IPS-18a (cell line): ENCODE results near the gene L1CAM.
A peak's percentile ranks its signal among the peaks of the same experiment; 100 is the strongest.

Experiments
- H3K27ac ChIP-seq: one replicate; pipeline ENCODE4 v1.5.1; 2013; ENCODE audit warnings: low read length
- H3K27me3 ChIP-seq: one replicate; pipeline ENCODE4 v1.6.1; 2013; ENCODE audit warnings: mild to moderate bottlenecking, low read length; ENCODE audit not compliant: control insufficient read depth, insufficient read depth
- H3K36me3 ChIP-seq: one replicate; pipeline ENCODE4 v1.6.1; 2013; ENCODE audit warnings: low read depth, low read length; ENCODE audit not compliant: control insufficient read depth
- H3K4me1 ChIP-seq: one replicate; pipeline ENCODE4 v1.6.1; 2013; ENCODE audit warnings: low read depth, low read length; ENCODE audit not compliant: control insufficient read depth
- H3K4me3 ChIP-seq: one replicate; pipeline ENCODE4 v1.5.1; 2013; ENCODE audit warnings: low read length
- H3K9ac ChIP-seq: one replicate; pipeline ENCODE4 v1.6.1; 2013; ENCODE audit warnings: mild to moderate bottlenecking, low read length, moderate library complexity
- H3K9me3 ChIP-seq: one replicate; pipeline ENCODE4 v1.6.1; 2013; ENCODE audit warnings: low read depth, low read length; ENCODE audit not compliant: control insufficient read depth

Gene L1CAM

GRCh38 chrX:153928846-153929245, 42.9 kb upstream of the L1CAM start:
- Histone ChIP-seq H3K27me3 (no peaks in the 10 kb centered on the region), H3K36me3 (peaks cover 12% of the 10 kb centered on the region), H3K9me3 (no peaks in the 10 kb centered on the region), H3K27ac (no peak overlapping the region), H3K4me3 (no peak overlapping the region), H3K9ac (no peak overlapping the region), H3K4me1 (peaks cover 8% of the 10 kb centered on the region)

GRCh38 chrX:153927922-153928760, 42.2 kb upstream of the L1CAM start:
- Histone ChIP-seq H3K4me3 (peak overlapping the region; percentile 68), H3K27ac (peak overlapping the region; percentile 33), H3K9ac (peak overlapping the region; percentile 83), H3K9me3 (no peaks in the 10 kb centered on the region), H3K36me3 (peaks cover 11% of the 10 kb centered on the region), H3K27me3 (no peaks in the 10 kb centered on the region), H3K4me1 (peaks cover 8% of the 10 kb centered on the region)

- Histone ChIP-seq H3K4me1 (peaks cover 8% of the 10 kb centered on the region), H3K9ac (peak overlapping the region; percentile 83), H3K27me3 (no peaks in the 10 kb centered on the region), H3K27ac (peak overlapping the region; percentile 33), H3K9me3 (no peaks in the 10 kb centered on the region), H3K36me3 (peaks cover 8% of the 10 kb centered on the region), H3K4me3 (peak overlapping the region; percentile 68)
Measured at GRCh38 chrX:153927672-153927921, 41.6 kb upstream of the L1CAM start.

GRCh38 chrX:153926858-153927671, 41.1 kb upstream of the L1CAM start:
- H3K27me3 ChIP-seq, result no peaks in the 10 kb centered on the region
- H3K4me1 ChIP-seq, result peaks cover 8% of the 10 kb centered on the region
- peak overlapping the region; percentile 68 for H3K4me3 ChIP-seq
- no peaks in the 10 kb centered on the region for H3K9me3 ChIP-seq
- peak overlapping the region; percentile 83 for H3K9ac ChIP-seq
- H3K36me3 ChIP-seq, result peaks cover 7% of the 10 kb centered on the region
- peak overlapping the region; percentile 33 for H3K27ac ChIP-seq

DNA sequence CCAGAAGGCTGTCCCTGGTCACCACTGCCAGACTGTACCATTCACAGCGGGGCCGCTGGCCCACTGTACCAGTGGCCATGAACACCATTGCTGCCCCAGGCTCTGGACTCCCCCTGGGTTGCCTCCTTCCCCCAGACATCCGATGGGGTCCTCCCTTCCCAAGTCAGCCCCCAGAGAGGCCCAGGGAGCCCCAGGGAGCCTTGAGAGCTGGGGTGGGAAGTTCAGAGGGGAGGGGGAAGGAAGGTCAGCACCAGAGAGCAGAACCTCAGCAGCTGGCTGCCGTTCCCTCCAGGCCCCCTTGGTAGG, 40.5 kb upstream of the L1CAM start:
- no peak overlapping the region for H3K27ac ChIP-seq
- peaks cover 1% of the 10 kb centered on the region for H3K36me3 ChIP-seq
- peak overlapping the region; percentile 68 for H3K4me3 ChIP-seq
- no peak overlapping the region for H3K9ac ChIP-seq
- H3K4me1 ChIP-seq, result peaks cover 8% of the 10 kb centered on the region
- H3K27me3 ChIP-seq, result no peaks in the 10 kb centered on the region
- no peaks in the 10 kb centered on the region for H3K9me3 ChIP-seq

GRCh38 chrX:153925739-153926551, 40.0 kb upstream of the L1CAM start, which contains the start of gene ARHGAP4:
Gene ARHGAP4 (minus strand): TSS chrX:153926264. CDS start chrX:153926202, 62 bp downstream.
- Histone ChIP-seq H3K4me3 (peak within 1 kb of the TSS; percentile 68), H3K9me3 (no peaks in the 10 kb centered on the region), H3K27me3 (no peaks in the 10 kb centered on the region), H3K9ac (peak within 1 kb of the TSS; percentile 83), H3K36me3 (no peaks in the 10 kb centered on the region), H3K27ac (no peak within 1 kb of the TSS), H3K4me1 (peaks cover 8% of the 10 kb centered on the region)

DNA sequence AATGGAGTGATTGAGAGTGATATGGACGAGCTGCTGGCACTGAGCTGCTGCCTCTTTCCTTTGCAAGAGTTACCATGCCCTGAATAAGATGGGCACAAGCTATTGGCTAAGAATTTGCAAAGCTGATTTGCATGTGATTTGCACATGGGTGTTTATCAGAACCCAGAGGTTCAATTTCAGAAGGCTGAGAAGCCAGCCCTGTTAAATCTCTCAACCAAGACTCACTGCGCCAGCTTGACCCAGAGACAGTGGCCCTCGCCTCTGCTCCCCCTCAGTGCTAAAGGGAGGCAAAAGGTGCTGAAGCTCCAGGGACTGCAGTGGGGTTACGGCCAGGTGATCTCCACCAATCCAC, 39.4 kb upstream of the L1CAM start:
- H3K4me3 ChIP-seq, result peak overlapping the region; percentile 56
- peak overlapping the region; percentile 39 for H3K9ac ChIP-seq
- peaks cover 8% of the 10 kb centered on the region for H3K4me1 ChIP-seq
- no peak overlapping the region for H3K27ac ChIP-seq
- H3K36me3 ChIP-seq, result no peaks in the 10 kb centered on the region
- H3K27me3 ChIP-seq, result no peaks in the 10 kb centered on the region
- peaks cover 2% of the 10 kb centered on the region for H3K9me3 ChIP-seq

GRCh38 chrX:153924149-153924861, 38.3 kb upstream of the L1CAM start:
- Histone ChIP-seq H3K4me3 (no peak overlapping the region), H3K4me1 (peaks cover 8% of the 10 kb centered on the region), H3K27me3 (no peaks in the 10 kb centered on the region), H3K27ac (no peak overlapping the region), H3K36me3 (no peaks in the 10 kb centered on the region), H3K9me3 (peaks cover 2% of the 10 kb centered on the region), H3K9ac (no peak overlapping the region)

DNA sequence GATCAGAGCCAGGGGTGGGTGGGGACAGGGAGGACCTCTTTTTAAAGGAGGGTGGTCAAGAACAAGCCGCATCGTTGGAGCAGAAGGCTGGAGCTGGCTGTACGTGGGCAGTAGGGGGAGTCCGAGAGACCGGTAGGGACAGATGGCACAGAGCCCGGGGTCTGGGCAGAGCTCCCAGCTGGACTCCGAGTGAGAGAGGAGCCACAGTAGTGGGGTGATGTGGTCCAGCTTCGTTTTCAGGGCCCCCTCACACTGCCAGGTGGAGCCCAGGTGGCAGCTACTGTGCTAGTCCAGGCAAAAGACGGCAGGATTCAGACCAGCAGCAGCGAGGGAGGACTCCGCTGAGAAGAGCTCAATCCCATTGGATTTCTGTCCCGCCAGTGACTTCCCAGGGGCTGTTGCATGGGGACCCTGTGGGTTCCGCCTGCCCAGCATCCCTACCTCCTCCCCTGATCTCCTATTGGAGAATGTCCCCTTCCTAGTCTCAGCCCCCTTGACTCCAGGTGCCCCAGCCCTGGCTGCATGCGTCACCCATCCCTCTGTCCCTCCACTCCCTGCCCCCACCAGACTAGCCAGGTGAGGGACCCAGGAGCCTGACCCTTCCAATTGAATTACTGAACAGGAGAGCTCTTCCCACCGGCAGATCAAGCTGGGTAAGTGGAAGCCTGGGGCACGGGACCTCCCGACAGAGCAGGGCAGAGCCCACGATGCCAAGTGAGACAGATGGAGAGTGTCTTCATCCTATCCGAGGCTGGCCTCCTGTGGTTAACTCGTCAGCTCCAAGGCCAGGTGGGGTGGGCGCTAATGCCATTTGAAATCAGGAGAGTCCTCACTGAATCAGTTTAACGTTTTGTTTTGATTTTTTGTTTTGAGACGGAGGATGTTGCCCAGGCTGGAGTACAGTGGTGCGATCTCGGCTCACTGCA, 37.2 kb upstream of the L1CAM start:
- peaks cover 2% of the 10 kb centered on the region for H3K9me3 ChIP-seq
- no peak overlapping the region for H3K4me3 ChIP-seq
- no peaks in the 10 kb centered on the region for H3K27me3 ChIP-seq
- H3K4me1 ChIP-seq, result peaks cover 8% of the 10 kb centered on the region
- H3K27ac ChIP-seq, result no peak overlapping the region
- H3K9ac ChIP-seq, result no peak overlapping the region
- H3K36me3 ChIP-seq, result no peaks in the 10 kb centered on the region

DNA sequence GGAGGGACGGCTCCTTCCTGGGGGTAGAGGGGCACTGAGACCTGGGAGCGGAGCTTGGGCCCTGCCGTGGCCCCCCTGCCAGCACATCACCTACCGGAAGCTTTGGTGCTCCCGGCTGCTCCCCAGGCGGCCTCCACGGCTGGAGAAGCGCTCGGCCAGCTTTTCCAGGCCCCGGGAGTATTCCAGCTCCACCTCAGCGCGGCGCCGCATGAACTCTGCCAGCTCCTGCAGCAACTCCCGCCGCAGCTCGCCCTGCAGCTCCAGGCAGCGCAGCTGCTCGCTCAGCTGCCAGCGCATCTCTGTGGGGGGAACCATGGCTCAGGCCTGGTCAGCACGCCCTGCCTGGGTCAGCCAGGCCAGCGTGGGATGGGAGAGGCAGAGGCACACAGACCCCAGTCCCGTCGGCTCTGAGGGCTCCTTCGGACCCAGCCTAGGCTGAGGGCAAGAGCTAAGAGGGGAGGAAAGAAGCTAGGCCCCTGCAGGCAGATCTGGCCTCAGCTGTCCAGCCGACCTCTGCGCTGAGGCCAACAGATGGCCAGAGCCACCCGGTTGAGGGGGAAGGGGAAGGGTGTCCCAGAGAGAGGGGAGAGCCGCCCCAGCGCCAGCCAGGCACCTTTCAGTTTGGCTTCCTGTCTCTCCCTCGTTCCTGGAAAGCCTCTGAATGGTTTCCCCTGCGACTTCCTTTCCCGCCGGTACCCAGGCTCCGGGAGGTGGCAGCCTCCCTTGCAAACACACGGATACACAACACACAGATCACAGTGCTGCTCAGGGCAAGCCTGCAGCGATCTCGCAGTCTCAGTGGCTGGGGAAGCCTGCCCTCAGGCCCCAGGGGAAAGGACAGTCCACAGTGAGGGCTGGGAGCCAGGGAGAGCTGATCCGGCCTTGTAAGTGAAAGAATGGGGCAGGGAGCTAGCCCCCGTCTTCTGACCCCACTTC, 35.8 kb upstream of the L1CAM start:
- H3K27me3 ChIP-seq, result no peaks in the 10 kb centered on the region
- no peak overlapping the region for H3K9ac ChIP-seq
- H3K36me3 ChIP-seq, result no peaks in the 10 kb centered on the region
- H3K27ac ChIP-seq, result no peak overlapping the region
- H3K4me3 ChIP-seq, result no peak overlapping the region
- peaks cover 3% of the 10 kb centered on the region for H3K4me1 ChIP-seq
- peaks cover 2% of the 10 kb centered on the region for H3K9me3 ChIP-seq
